ENCODE data around the gene CHIT1. TPM values are rescaled to one million over a fixed set of nuclear protein-coding genes. Genes with fewer than 3 reads are reported as not detected.

The CHIT1 gene
- total and polyA plus RNA-seq, 4 donors, result 0.56 to 16.4 (median 1.7) TPM

DNA sequence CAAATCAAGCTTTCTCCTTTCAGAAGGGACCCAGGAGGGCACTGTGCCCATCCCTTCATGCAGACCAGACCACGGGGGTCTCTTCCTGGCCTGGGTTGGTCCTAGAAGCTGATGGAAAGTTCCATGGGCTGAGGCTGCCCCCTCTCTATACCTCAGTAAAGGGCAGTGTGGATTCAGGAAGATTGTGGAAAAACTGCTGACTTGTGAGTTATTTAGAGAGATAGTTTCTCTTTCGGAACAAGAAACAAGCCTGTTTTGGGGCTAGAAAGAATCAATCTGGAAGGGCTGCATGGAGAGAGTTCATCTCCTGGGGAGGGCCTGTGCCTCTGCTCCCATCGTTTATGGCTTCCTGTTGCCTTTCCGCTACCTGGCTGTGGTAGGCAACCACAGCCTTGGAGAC is 803 bp downstream of the CHIT1 start:
- no peaks in the 10 kb centered on the region for H3K4me1 ChIP-seq (ENCODE audit: control insufficient read depth in 1 of 2, insufficient read depth in 2 of 2, low read length in 2 of 2)
- no peaks in the 10 kb centered on the region for H3K36me3 ChIP-seq (ENCODE audit: control insufficient read depth in 1 of 2, insufficient read depth in 2 of 2, low read length in 1 of 2)
- H3K27me3 ChIP-seq (ENCODE audit: control insufficient read depth in 1 of 2, insufficient read depth in 2 of 2, low read length in 1 of 2), result no peaks in the 10 kb centered on the region
- no peak for DNase-seq
- H3K4me3 ChIP-seq (ENCODE audit: low read length in 2 of 2), result no peak overlapping the region
- WGBS, 2 donors, result 74 to 85% methylated on average over 4 of the region's 4 CpGs
- intact Hi-C loops (cut with DNase I), result no loop called here
- H3K27ac ChIP-seq (ENCODE audit: low read depth in 1 of 2, low read length in 2 of 2), result no peak overlapping the region
- peaks cover 1% of the 10 kb centered on the region for H3K9me3 ChIP-seq (ENCODE audit: control insufficient read depth, low read length)
- ATAC-seq (ENCODE audit: low FRiP score), result no peak

DNA sequence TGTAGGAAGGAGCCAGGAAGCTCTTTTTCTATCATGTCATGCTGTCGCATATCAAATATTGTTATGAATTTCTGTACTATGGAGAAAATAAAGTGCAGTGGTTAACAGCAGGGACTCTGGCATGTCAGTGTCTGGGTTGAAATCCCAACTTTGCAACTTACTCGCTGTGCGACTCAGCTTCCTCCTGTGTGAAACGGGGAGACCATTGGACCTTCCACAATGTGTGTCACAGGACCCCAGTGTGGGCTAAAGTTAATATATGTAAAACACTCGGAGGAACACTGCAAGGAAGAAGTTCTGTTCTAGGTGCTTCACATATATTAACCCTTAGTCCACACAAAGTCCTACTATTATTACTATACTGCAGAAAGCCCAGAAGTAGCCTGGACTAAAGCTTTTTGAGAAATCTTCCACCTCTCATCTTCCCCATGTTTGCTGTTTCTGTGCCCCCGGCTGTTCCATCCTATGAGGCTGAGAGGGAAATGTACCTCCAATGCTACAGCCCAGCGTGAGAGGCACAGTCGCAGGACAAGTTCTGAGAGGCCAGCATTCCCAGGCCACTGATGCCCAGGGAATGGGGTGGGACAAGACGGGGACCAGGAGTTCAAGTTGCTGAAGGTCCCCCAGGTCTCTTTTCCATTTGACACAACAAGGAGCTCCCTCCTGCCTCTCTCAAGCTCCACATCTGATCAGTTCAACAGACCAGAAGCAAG is 1.9 kb downstream of the CHIT1 start:
- H3K27ac ChIP-seq (ENCODE audit: low read depth in 1 of 2, low read length in 2 of 2), result no peak overlapping the region
- 83 to 88% methylated on average over 9 of the region's 9 CpGs for WGBS, 2 donors
- DNase-seq, result no peak
- no peaks in the 10 kb centered on the region for H3K36me3 ChIP-seq (ENCODE audit: control insufficient read depth in 1 of 2, insufficient read depth in 2 of 2, low read length in 1 of 2)
- H3K27me3 ChIP-seq (ENCODE audit: control insufficient read depth in 1 of 2, insufficient read depth in 2 of 2, low read length in 1 of 2), result no peaks in the 10 kb centered on the region
- ATAC-seq (ENCODE audit: low FRiP score), result no peak
- H3K4me3 ChIP-seq (ENCODE audit: low read length in 2 of 2), result no peak overlapping the region
- intact Hi-C loops (cut with DNase I), result no loop called here
- no peaks in the 10 kb centered on the region for H3K9me3 ChIP-seq (ENCODE audit: control insufficient read depth, low read length)
- no peaks in the 10 kb centered on the region for H3K4me1 ChIP-seq (ENCODE audit: control insufficient read depth in 1 of 2, insufficient read depth in 2 of 2, low read length in 2 of 2)

DNA sequence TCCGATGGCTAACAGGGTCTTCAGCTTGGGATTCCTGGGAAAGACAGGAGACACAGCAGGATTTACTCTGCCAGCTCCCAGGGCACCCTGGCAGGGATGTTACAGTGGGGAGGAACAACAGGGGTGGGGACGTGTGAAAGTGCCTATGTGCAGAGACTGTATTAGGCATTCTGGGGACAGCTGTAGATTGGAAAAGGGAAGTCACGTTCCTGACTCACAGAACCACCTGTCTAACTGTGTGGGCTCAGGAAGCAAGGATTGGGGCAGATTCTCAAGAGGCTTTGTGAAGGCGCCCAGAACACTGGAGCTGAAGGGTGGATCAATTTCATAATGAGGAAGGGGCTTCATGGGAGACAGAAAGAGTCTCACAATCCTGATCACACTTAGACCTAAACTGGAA is 4.4 kb downstream of the CHIT1 start:
- no peak overlapping the region for H3K4me3 ChIP-seq (ENCODE audit: low read length in 2 of 2)
- WGBS, 2 donors, result 64 to 65% methylated on average over 4 of the region's 4 CpGs
- H3K36me3 ChIP-seq (ENCODE audit: control insufficient read depth in 1 of 2, insufficient read depth in 2 of 2, low read length in 1 of 2), result no peaks in the 10 kb centered on the region
- no peak overlapping the region for H3K27ac ChIP-seq (ENCODE audit: low read depth in 1 of 2, low read length in 2 of 2)
- H3K27me3 ChIP-seq (ENCODE audit: control insufficient read depth in 1 of 2, insufficient read depth in 2 of 2, low read length in 1 of 2), result no peaks in the 10 kb centered on the region
- no peak for ATAC-seq (ENCODE audit: low FRiP score)
- no peaks in the 10 kb centered on the region for H3K9me3 ChIP-seq (ENCODE audit: control insufficient read depth, low read length)
- intact Hi-C loops (cut with DNase I), result no loop called here
- DNase-seq, result no peak
- no peaks in the 10 kb centered on the region for H3K4me1 ChIP-seq (ENCODE audit: control insufficient read depth in 1 of 2, insufficient read depth in 2 of 2, low read length in 2 of 2)

DNA sequence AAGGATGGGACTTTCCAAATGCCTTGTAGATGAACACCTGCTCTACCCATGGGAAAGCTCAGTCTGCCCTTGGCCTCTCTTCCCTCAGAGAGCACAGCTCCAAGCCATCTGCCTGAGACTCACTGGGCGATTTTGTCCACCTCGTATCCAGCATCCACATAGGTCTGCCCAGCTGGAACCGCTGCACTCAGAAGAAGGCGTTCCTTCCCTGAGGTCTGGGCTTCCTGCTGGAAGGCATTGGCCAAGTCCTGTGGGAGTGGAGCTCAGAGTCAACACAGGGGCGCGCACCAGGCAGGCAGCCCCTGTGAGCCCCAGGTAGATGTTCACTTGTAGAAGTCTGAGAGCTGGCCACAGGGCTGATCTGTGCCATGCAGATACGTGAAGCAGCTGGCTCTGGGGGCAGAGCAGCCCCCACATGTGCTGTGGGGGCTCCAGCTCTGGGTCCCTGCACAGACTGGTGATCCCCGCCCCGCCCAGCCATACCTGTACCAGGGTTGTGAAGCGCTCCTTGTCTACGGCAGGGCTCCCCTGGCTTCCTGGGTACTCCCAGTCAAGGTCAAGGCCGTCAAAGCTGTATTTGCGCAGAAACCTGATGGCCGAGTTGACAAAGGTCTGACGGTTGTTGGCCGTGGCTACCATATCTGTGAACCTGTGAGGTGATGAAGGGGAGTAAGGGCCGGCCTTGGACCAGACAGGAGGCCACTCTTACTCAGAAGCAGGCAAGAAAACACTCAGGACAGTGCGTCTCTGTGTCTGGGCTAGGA is 6.3 kb downstream of the CHIT1 start:
- Histone ChIP-seq H3K36me3 (ENCODE audit: control insufficient read depth in 1 of 2, insufficient read depth in 2 of 2, low read length in 1 of 2) (no peaks in the 10 kb centered on the region), H3K4me1 (ENCODE audit: control insufficient read depth in 1 of 2, insufficient read depth in 2 of 2, low read length in 2 of 2) (no peaks in the 10 kb centered on the region), H3K4me3 (ENCODE audit: low read length in 2 of 2) (no peak overlapping the region), H3K27ac (ENCODE audit: low read depth in 1 of 2, low read length in 2 of 2) (no peak overlapping the region), H3K9me3 (ENCODE audit: control insufficient read depth, low read length) (no peaks in the 10 kb centered on the region), H3K27me3 (ENCODE audit: control insufficient read depth in 1 of 2, insufficient read depth in 2 of 2, low read length in 1 of 2) (no peaks in the 10 kb centered on the region)
- ATAC-seq (ENCODE audit: low FRiP score), result no peak
- intact Hi-C loops (cut with DNase I), result no loop called here
- WGBS, 2 donors, result 84 to 90% methylated on average over 18 of the region's 18 CpGs
- DNase-seq, result no peak

- Histone ChIP-seq H3K36me3 (ENCODE audit: control insufficient read depth in 1 of 2, insufficient read depth in 2 of 2, low read length in 1 of 2) (no peaks in the 10 kb centered on the region), H3K4me3 (ENCODE audit: low read length in 2 of 2) (no peak overlapping the region), H3K4me1 (ENCODE audit: control insufficient read depth in 1 of 2, insufficient read depth in 2 of 2, low read length in 2 of 2) (no peaks in the 10 kb centered on the region), H3K27ac (ENCODE audit: low read depth in 1 of 2, low read length in 2 of 2) (no peak overlapping the region), H3K27me3 (ENCODE audit: control insufficient read depth in 1 of 2, insufficient read depth in 2 of 2, low read length in 1 of 2) (no peaks in the 10 kb centered on the region), H3K9me3 (ENCODE audit: control insufficient read depth, low read length) (no peaks in the 10 kb centered on the region)
- no peak for ATAC-seq (ENCODE audit: low FRiP score)
- DNase-seq, result no peak
- 80% methylated on average over 8 of the region's 8 CpGs for WGBS, 2 donors
- intact Hi-C loops (cut with DNase I), result loop anchor here (5.0 to 10.0 kb wide), 2 partner anchors 55 to 103 kb away; no protein-coding TSS in a partner anchor
Observed at GRCh38 chr1:203219934-203220333, 9.5 kb downstream of the CHIT1 start.

- Histone ChIP-seq H3K4me3 (ENCODE audit: low read length in 2 of 2) (no peak overlapping the region), H3K4me1 (ENCODE audit: control insufficient read depth in 1 of 2, insufficient read depth in 2 of 2, low read length in 2 of 2) (no peaks in the 10 kb centered on the region), H3K9me3 (ENCODE audit: control insufficient read depth, low read length) (no peaks in the 10 kb centered on the region), H3K36me3 (ENCODE audit: control insufficient read depth in 1 of 2, insufficient read depth in 2 of 2, low read length in 1 of 2) (no peaks in the 10 kb centered on the region), H3K27me3 (ENCODE audit: control insufficient read depth in 1 of 2, insufficient read depth in 2 of 2, low read length in 1 of 2) (no peaks in the 10 kb centered on the region), H3K27ac (ENCODE audit: low read depth in 1 of 2, low read length in 2 of 2) (no peak overlapping the region)
- ATAC-seq (ENCODE audit: low FRiP score) (no peak), DNase-seq (no peak)
- intact Hi-C loops (cut with DNase I), result loop anchor here (5.0 to 10.0 kb wide), 2 partner anchors 54 to 102 kb away; no protein-coding TSS in a partner anchor
- 69 to 73% methylated on average over 1 of the region's 1 CpG for WGBS, 2 donors
Observed at GRCh38 chr1:203219171-203219570, 10.3 kb downstream of the CHIT1 start.

DNA sequence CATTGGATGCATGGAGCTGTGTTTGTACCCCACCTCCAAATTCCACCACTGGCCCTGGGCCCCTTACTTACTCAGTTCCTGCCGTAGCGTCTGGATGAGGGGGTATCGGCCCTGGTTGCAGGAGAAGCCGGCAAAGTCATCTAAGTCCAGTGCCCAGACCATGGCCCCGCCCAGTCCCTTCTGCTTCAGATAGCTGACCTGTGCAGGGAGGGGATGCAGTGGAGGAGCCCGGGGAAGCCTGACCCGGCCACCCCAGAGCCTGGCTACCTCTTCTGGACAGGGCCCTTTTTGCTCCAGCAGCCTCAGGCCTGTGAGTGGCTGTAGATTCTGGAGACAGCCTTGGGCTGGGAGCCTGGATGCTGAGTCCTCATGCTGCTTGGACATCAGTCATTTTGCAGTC is 11.8 kb downstream of the CHIT1 start:
- DNase-seq (no peak), ATAC-seq (ENCODE audit: low FRiP score) (no peak)
- 71 to 78% methylated on average over 7 of the region's 7 CpGs for WGBS, 2 donors
- Histone ChIP-seq H3K36me3 (ENCODE audit: control insufficient read depth in 1 of 2, insufficient read depth in 2 of 2, low read length in 1 of 2) (no peaks in the 10 kb centered on the region), H3K27me3 (ENCODE audit: control insufficient read depth in 1 of 2, insufficient read depth in 2 of 2, low read length in 1 of 2) (no peaks in the 10 kb centered on the region), H3K4me3 (ENCODE audit: low read length in 2 of 2) (no peak overlapping the region), H3K9me3 (ENCODE audit: control insufficient read depth, low read length) (no peaks in the 10 kb centered on the region), H3K27ac (ENCODE audit: low read depth in 1 of 2, low read length in 2 of 2) (no peak overlapping the region), H3K4me1 (ENCODE audit: control insufficient read depth in 1 of 2, insufficient read depth in 2 of 2, low read length in 2 of 2) (no peaks in the 10 kb centered on the region)
- intact Hi-C loops (cut with DNase I), result loop anchor here (1.0 to 10.0 kb wide), 4 partner anchors 53 to 179 kb away; no protein-coding TSS in a partner anchor

DNA sequence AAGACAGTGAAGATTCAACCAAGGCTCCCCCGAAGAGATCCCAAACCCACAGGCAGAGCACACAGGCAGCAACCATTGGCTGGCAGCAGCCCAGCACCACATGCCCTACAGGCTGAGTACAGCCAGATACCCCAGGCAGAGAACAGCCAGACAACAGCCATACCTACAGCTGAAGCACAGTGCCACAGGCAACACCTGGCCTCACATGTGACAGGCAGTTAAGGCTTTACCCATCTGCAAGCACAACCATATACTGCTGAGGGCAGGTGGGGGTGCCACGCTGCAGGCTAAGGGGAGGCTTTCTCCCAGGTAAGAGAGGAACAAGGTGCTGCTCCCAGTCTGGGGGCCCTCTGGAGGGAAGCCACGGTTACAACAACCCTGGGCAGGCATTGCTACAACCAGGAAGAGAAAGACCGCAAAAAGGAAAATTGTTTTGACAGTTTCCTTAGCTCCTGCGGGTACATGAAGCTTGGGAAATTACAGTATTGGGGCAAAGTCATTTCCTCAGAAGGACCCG is 12.3 kb downstream of the CHIT1 start:
- Histone ChIP-seq H3K36me3 (ENCODE audit: control insufficient read depth in 1 of 2, insufficient read depth in 2 of 2, low read length in 1 of 2) (no peaks in the 10 kb centered on the region), H3K4me1 (ENCODE audit: control insufficient read depth in 1 of 2, insufficient read depth in 2 of 2, low read length in 2 of 2) (no peaks in the 10 kb centered on the region), H3K4me3 (ENCODE audit: low read length in 2 of 2) (no peak overlapping the region), H3K9me3 (ENCODE audit: control insufficient read depth, low read length) (no peaks in the 10 kb centered on the region), H3K27ac (ENCODE audit: low read depth in 1 of 2, low read length in 2 of 2) (no peak overlapping the region), H3K27me3 (ENCODE audit: control insufficient read depth in 1 of 2, insufficient read depth in 2 of 2, low read length in 1 of 2) (no peaks in the 10 kb centered on the region)
- intact Hi-C loops (cut with DNase I), result loop anchor here (1.0 to 10.0 kb wide), 4 partner anchors 52 to 178 kb away; no protein-coding TSS in a partner anchor
- 61 to 63% methylated on average over 6 of the region's 6 CpGs for WGBS, 2 donors
- ATAC-seq (ENCODE audit: low FRiP score), result no peak
- no peak for DNase-seq

All from aorta (tissue), 5 donors.